ENCODE results near the gene ROBO1. TPM values are rescaled to one million over a fixed set of nuclear protein-coding genes. Genes with fewer than 3 reads are reported as not detected.
A peak's percentile ranks its signal among the peaks of the same experiment; 100 is the strongest.

ROBO1 gene
- total RNA-seq, 1 donor, result 88.5 TPM

DNA sequence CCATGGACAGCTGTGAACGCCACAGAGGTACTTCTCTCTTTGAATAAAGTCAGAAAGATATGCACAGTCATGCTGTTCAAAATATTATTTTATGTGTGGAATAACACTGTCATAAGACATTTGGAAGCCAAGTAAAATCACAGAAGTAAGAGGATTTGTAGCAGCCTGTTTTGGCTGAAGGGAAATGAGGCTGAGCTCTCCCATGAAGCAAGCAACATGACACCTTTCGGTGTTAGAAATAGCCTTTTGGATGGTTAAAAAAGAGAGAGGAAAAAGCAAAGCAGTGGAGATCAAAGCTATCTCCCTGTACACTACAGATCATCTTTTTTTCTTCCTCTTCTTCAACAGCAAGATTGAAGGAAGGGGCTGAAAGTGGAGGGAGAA, 755.3 kb downstream of the ROBO1 start:
- TF ChIP-seq, protein P1, sequence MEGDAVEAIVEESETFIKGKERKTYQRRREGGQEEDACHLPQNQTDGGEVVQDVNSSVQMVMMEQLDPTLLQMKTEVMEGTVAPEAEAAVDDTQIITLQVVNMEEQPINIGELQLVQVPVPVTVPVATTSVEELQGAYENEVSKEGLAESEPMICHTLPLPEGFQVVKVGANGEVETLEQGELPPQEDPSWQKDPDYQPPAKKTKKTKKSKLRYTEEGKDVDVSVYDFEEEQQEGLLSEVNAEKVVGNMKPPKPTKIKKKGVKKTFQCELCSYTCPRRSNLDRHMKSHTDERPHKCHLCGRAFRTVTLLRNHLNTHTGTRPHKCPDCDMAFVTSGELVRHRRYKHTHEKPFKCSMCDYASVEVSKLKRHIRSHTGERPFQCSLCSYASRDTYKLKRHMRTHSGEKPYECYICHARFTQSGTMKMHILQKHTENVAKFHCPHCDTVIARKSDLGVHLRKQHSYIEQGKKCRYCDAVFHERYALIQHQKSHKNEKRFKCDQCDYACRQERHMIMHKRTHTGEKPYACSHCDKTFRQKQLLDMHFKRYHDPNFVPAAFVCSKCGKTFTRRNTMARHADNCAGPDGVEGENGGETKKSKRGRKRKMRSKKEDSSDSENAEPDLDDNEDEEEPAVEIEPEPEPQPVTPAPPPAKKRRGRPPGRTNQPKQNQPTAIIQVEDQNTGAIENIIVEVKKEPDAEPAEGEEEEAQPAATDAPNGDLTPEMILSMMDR (IDR thresholded peaks at IDR 0.05; ENCODE audit: insufficient read depth, low read depth, low read length), result no peak
- no peak overlapping the region for H3K4me3 ChIP-seq (ENCODE audit: low read depth, low read length)
- no peak for DNase-seq (ENCODE audit: low read depth)

- no peak overlapping the region for H3K4me3 ChIP-seq (ENCODE audit: low read depth, low read length)
- DNase-seq (ENCODE audit: low read depth), result no peak
- TF ChIP-seq, protein P1 (IDR thresholded peaks at IDR 0.05; ENCODE audit: insufficient read depth, low read depth, low read length), result no peak
These were observed 755.8 kb downstream of the ROBO1 start for GRCh38 chr3:79011821-79012529.

DNA sequence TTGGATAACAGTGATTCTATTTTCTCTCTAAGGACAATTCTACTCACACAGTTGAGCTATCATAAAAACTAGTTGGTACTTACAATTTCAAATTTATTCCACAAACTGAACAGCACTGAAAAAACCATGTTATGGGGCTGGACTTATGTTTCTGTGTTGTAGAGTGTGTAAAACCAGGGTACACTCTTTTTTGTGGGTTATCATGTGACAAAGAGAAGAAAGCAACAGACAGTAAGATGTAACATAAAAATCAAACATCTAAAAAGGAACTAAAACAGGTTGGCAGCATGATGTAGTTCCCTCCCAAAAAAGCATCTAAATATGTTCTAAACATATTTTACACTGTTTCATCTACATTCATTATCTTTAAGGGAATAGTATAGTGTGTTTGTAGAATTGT, 757.9 kb downstream of the ROBO1 start:
- no peak overlapping the region for H3K4me3 ChIP-seq (ENCODE audit: low read depth, low read length)
- DNase-seq (ENCODE audit: low read depth), result no peak
- TF ChIP-seq, protein P1 (IDR thresholded peaks at IDR 0.05; ENCODE audit: insufficient read depth, low read depth, low read length), result no peak

- H3K4me3 ChIP-seq (ENCODE audit: low read depth, low read length), result no peak overlapping the region
- TF ChIP-seq, protein P1 (IDR thresholded peaks at IDR 0.05; ENCODE audit: insufficient read depth, low read depth, low read length), result no peak
- DNase-seq (ENCODE audit: low read depth), result no peak
These were observed 761.7 kb downstream of the ROBO1 start for GRCh38 chr3:79006077-79006476.

GRCh38 chr3:79005084-79005483, 762.7 kb downstream of the ROBO1 start:
- peak; percentile 15 for DNase-seq (ENCODE audit: low read depth)
- TF ChIP-seq, protein P1 (IDR thresholded peaks at IDR 0.05; ENCODE audit: insufficient read depth, low read depth, low read length), result no peak
- H3K4me3 ChIP-seq (ENCODE audit: low read depth, low read length), result no peak overlapping the region

DNA sequence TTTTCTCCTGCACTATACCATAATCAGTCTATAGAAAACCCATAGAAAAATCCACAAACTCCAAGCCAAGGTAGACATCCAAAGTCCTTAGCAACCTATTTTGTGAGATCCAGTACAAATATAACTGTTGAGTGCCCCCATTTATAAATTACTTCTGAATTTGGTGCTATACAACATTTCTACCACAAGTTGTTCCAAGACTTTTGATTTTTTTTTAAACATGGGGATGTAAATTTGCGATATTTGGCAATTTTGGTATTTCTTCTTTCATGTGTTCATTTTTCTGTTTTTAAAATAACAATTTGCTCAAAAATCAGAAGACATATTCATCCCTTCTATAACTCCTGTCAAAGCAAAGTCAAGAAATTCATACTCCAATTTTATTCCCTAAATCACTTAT, 763.8 kb downstream of the ROBO1 start:
- TF ChIP-seq, protein P1 (IDR thresholded peaks at IDR 0.05; ENCODE audit: insufficient read depth, low read depth, low read length), result no peak
- no peak overlapping the region for H3K4me3 ChIP-seq (ENCODE audit: low read depth, low read length)
- no peak for DNase-seq (ENCODE audit: low read depth)
